ENCODE results near the gene CALR3.
A peak's percentile ranks its signal among the peaks of the same experiment; 100 is the strongest.
"Not testable (repeated sequence)": the region's sequence is repeated elsewhere in the genome, so short reads cannot be mapped to it uniquely, and the experiment has no call there.

Gene CALR3, protein sequence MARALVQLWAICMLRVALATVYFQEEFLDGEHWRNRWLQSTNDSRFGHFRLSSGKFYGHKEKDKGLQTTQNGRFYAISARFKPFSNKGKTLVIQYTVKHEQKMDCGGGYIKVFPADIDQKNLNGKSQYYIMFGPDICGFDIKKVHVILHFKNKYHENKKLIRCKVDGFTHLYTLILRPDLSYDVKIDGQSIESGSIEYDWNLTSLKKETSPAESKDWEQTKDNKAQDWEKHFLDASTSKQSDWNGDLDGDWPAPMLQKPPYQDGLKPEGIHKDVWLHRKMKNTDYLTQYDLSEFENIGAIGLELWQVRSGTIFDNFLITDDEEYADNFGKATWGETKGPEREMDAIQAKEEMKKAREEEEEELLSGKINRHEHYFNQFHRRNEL

GRCh38 chr19:16495982-16496612 is at the start of gene CALR3, which contains the start of gene C19orf44:
TSS of gene CALR3 (minus strand) at chr19:16496167. CDS start at chr19:16496129, 38 bp downstream.
TSS of gene C19orf44 (plus strand) at chr19:16496394. CDS start at chr19:16500793, 4,399 bp downstream.
- DNase-seq (ENCODE audit: low spot score) = peak; percentile 98

DNA sequence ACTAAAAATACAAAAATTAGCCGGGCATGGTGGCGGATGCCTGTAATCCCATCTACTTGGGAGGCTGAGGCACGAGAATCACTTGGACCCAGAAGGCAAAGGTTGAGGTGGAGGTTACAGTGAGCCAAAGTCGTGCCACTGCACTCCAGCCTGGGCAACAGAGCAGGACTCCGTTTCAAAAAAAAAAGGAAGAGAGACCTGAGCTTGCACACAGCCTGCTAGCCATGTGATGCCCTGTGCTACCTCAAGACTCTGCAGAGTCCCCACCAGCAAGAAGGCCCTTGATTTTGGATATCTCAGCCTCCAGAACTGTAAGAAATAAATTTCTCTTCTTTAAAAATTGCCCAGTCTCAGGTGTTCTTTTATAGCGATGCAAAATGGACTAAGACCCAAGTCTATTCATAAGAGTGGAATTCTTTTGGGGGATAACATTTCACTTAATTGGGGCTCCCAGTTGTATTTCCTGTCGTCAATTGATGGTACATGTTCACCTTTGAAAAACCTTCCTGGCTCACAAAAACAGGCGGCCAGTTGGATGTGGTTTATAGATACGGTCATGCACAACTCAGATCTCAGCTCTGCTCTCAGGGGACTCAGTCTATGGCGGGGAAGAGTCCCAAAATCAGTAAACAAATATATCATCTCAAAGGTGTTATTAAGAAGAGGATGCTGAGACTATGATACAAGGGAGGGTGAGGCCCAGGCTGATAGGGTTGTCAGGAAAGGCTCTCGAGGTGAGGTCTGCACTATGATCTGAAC is 48.7 kb upstream of the CALR3 start:
- no peak for DNase-seq (ENCODE audit: low spot score)

- DNase-seq (ENCODE audit: low spot score) = not testable (repeated sequence)
These were observed 47.8 kb upstream of the CALR3 start for GRCh38 chr19:16543734-16544133.

- DNase-seq (ENCODE audit: low spot score) = no peak
These were observed 47.0 kb upstream of the CALR3 start for GRCh38 chr19:16542910-16543472.

GRCh38 chr19:16542045-16542909 is 46.3 kb upstream of the CALR3 start, which contains the start of gene CHERP:
TSS of gene CHERP (minus strand) at chr19:16542437. CDS start at chr19:16542378, 59 bp downstream.
- peak; percentile 96 for DNase-seq (ENCODE audit: low spot score)

GRCh38 chr19:16541526-16542044 is 45.6 kb upstream of the CALR3 start:
- DNase-seq (ENCODE audit: low spot score) = no peak

- DNase-seq (ENCODE audit: low spot score) = no peak
These were observed 45.0 kb upstream of the CALR3 start for GRCh38 chr19:16540948-16541347.

- no peak for DNase-seq (ENCODE audit: low spot score)
These were observed 41.1 kb upstream of the CALR3 start for GRCh38 chr19:16537111-16537510.

DNA sequence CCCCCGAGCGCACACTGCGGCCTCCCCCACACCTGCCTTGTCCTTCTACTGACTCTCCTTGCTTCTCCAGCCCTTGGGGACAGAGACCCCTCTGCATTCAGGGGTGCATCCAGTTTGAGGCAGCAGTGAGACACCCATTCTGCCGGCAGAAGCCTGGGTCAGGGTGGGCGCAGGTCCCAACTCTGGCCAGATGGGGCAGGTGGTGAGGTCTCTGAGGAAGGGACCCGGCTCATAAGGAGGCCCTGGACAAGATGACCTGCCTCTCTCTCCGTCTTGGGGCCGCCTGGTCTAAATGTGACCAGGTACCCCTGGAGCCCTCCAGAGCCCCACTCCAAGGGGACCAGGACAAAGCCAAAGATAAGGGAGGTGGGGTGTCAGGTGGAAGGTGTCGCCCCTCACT is 40.2 kb upstream of the CALR3 start:
- no peak for DNase-seq (ENCODE audit: low spot score)

DNA sequence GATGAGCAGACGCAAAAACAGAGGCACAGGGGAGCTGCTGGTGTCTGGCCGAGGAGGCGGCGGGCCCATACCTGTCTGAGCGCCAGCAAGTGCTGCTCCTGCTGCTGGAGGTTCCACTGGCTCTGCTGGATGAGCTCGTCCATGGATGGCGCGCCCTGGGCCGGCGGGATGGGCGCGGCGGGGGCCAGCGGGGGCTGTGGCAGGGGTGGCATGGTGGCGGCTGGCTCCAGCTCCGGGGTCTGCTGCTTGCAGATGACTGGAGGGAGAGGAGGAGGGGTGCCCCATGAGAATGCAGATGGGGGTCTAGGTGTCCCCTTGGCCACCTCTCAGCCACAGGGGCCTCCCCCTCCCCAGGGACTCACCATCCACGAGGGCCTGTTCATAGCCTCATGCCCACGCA is 39.4 kb upstream of the CALR3 start:
- no peak for DNase-seq (ENCODE audit: low spot score)

DNA sequence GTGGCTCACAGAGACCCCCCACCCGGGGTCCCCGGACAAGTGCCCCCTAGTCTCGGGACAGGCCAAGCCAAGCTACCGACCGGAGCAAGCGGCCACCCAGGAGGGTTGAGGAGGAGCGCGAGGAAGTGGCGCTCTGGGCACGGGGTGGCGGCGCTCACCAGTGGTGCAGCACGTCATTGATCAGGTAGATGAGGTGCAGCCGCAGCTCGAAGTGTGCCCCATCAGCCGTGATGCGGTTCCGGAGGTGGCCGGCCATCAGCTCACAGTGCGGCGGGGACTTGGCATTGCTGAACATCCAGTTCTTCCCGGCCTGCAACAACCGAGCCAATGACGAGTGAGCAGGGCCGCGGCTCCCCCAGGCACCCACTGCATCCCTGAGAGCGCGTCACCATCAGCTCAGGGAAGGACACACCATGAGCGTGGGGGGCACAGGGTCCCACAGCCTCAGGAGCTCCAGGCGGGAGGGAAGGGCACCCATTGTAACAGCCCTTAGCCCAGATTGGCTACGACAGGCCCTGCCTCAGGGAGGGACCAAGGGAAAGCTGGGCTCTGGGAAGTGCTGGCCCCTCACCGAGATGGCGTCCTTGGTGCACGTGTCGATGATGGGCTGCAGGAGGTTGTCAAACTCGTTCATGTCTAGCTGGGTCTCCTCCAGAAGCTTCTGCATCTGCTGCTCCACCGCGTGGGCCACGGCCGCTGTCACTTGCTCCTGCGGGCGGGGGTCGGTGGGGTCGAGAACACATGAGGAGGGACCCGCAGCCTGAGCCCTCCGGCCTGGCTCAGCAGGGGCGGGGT is 36.7 kb upstream of the CALR3 start:
- DNase-seq (ENCODE audit: low spot score) = no peak

DNA sequence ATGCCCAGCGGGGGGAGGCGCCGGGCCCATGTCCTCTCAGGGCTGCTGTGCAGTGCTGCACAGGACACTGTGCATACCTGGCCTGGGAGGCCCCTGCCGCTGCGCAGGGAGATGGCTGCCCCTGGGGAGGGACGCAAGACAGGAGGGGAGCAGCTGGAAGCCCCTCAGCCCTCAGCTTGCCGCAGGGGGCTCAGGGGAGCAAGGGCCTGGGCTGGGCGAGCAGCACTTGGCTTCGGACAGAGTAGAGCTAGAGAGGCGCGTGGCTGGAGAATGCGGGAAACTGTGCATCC is 35.4 kb upstream of the CALR3 start:
- DNase-seq (ENCODE audit: low spot score) = no peak

DNA sequence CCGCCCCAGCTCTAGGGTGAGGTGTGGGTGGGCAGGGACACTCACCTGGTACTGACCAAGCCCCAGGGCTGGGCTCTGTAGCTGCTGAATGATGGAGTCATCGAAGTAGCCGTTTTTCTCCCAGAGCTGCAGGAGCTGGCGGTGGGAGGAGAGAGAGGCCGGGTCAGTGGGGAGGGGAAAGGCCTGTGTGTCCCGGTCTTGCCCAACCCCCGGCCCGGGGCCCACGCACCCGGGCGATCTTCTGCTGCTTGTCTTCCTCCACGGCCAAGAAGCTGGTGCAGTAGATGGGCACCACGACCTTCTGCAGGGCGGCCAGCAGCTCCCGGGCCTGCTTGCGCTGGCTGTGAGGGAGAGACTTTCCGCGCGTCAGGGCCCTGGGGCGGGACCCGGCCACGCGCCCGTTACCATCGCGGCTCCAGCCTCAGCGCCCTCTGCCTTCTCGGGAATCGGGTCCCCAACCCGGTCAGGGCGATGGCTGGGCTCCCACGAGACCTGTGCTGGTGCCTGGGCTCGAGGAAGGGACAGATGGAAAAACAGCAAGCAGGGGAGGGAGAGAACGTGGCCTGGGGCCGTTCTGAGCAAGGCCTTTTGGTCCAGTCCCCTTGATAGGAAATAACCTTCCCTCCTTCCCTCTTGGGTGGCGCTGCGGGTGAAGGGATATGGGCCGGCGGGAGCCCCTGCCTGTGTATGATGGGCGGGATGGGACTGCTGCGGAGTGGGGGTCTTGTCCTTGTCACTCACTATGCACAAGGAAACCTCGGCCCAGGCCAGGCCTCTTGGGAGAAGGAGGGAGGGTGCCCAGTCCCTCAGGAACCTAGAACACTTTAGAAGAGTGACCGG is 34.8 kb upstream of the CALR3 start:
- DNase-seq (ENCODE audit: low spot score) = no peak

DNA sequence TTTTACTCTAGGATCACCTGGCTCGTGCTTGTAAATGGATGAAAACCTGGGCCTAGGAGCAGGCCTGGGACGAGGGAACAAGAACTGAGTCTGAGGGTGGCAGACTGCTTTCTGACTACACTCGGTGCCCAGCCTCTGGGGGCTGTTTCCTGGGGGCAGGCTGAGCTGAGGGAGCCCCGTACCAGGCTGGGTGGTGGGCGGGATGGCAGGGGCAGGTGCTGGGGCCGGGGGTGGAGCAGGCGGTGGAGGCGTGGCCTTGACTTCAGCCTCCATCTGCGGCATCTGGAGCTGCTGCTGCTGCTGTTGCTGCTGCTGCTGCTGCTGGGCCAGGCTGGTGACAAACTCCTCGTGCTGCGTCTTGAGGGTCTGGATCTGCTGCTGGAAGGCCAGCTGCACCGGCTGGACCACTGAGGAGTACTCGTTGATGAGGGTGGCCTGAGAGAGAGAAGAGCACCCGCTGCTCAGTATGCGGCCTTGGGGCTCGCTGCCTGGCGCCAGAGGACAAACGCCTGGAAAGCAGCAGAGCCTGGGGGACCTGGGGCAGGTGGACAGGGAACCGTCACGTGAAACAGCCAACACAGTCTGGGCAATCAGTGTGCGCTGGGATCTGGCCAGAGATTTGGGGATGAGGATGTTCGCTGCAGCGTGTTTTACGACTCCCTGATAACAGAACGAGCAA is 33.6 kb upstream of the CALR3 start:
- no peak for DNase-seq (ENCODE audit: low spot score)

- no peak for DNase-seq (ENCODE audit: low spot score)
These were observed 32.1 kb upstream of the CALR3 start for GRCh38 chr19:16527971-16528521.

DNA sequence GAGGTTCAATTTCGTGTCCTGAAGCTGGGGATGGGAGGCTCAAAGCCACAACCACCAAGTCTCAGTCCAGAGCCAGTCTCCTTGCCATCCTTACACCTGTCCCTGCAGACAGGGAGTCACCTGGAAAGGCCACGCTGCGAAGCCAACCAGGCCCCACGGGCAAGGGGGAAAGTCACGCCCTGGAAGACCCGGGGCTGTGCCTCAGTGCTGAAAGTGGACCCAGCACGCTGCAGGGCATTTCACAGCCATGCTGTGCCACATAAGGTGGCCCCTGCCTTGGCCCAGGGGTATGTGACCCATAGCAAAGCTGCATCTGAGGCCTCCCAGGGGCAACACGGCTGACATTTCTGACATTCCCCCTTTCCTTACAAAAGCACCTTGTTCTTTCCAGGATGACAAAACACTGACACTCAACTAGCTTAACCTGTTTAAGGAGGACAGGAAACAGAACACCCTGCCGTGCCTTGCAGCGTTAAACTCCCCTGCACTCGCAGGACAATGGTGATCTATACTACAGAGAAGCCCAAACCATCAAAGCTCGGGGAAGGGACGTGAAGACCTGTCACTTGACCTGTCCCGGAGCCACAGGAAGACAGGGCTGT is 31.5 kb upstream of the CALR3 start:
- DNase-seq (ENCODE audit: low spot score) = no peak

- no peak for DNase-seq (ENCODE audit: low spot score)
These were observed 29.9 kb upstream of the CALR3 start for GRCh38 chr19:16525751-16526481.
